Dedifferentiated amniotic fluid mesenchymal stem cell (primary cell): ENCODE results near the gene TMC2.
"Not testable (repeated sequence)": the region's sequence is repeated elsewhere in the genome, so short reads cannot be mapped to it uniquely, and the experiment has no call there.

Source experiments
- DNase-seq: peaks from one replicate; pipeline ENCODE4 v3.0.0-alpha.2; 2016; ENCODE audit errors: extremely low spot score

TMC2 gene

GRCh38 chr20:2663364-2663886 is 127.1 kb downstream of the TMC2 start:
- DNase-seq, result no peak

- DNase-seq, result peak; percentile 94
Observed at GRCh38 chr20:2663887-2664719, 127.7 kb downstream of the TMC2 start, which contains the start of gene IDH3B. Gene IDH3B, minus strand, starts transcription at chr20:2664216. Its CDS starts 28 bp downstream, at chr20:2664188.

DNA sequence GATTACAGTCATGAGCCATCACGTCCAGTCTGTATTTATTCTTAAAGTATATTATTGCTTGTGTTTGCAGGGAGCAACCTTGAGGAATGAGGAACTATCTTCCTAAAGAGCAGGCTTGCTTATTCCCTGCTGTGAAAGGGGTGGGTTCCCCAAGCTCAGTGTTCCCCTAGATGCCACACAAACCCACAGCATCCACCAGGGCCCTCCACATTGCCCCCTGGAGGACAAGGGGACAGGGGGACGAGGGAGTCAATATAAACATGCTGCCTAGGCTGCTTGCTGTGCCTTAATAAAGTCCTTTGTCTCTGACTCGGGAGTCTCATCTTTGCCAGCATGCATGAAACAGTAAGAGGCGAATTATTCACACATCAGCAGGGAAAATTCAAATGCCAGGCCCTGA is 135.6 kb downstream of the TMC2 start:
- no peak for DNase-seq

- DNase-seq, result no peak
Observed at GRCh38 chr20:2672446-2672845, 136.1 kb downstream of the TMC2 start.

- DNase-seq, result no peak
Observed at GRCh38 chr20:2673453-2673852, 137.1 kb downstream of the TMC2 start.

- no peak for DNase-seq
Observed at GRCh38 chr20:2680046-2680445, 143.7 kb downstream of the TMC2 start.

DNA sequence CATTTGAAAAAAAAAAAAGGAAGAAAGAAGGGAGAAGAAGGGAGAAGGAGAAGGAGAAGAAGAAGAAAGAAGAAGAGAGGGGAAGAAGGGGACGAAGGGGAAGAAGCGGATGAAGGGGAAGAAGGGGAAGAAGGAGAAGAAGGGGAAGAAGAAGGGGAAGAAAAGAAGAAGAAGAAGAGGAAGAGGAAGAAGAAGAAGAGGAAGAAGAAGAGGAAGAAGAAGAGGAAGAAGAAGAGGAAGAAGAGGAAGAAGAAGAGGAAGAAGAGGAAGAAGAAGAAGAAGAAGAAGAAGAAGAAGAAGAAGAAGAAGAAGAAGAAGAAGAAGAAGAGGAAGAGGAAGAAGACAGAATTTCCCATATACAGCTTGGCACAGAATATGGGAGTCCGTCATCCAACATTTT is 145.7 kb downstream of the TMC2 start:
- not testable (repeated sequence) for DNase-seq

DNA sequence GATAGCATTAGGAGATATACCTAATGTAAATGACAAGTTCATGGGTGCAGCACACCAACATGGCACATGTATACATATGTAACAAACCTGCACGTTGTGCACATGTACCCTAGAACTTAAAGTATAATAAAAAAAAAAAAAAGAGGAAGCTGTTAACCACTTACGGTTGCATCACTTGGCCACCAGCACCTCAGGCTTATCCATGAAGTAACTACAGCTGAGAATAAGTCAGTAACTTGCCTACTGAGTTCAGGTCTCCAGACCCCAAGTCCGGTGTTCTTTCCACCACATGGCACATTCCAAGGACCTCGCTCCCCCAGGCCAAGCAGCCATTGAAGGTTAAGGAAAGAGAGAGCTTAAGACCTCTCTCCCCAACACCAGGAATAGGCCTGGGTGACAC is 148.4 kb downstream of the TMC2 start:
- DNase-seq, result not testable (repeated sequence)

DNA sequence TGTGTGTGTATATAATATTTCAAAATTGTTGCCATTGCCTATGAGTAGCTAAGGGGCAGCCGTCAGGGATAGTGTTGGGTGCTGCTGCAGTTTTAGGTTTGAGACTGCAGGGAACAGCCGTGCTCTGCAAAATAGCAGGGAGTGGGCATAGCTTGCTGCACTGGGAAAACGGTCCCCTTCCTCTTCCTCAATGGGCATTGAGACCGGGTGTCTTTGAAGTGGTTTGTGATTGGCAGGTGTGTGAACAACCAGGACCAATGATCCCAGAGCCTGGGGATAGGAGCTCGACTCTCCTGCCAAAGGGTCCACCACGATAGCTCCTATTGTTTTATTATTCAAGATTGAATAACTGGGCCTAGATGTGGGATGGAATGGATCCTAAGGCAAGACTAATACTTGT is 151.1 kb downstream of the TMC2 start:
- no peak for DNase-seq

GRCh38 chr20:2688041-2688591 is 151.7 kb downstream of the TMC2 start:
- DNase-seq, result no peak

DNA sequence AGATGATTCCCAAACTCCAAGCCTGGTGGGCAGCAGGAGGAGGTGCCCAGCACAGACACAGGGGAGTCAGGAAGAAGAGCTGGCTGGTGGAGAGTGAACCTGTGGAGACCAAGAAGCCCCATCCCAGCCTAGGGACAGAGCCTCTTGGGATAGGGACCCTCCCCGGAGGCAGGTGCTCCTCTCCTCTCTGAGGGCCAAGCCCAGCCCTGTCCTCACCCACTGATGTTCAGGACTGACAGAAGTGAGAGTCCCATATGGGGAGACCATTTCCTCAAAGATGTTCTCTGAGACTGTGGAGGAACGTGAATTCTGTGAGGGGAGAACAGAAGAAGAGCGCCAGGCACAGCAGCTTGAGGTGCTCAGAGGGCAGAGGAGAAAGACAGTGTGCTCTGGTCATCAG is 153.8 kb downstream of the TMC2 start:
- no peak for DNase-seq

- DNase-seq, result no peak
Observed at GRCh38 chr20:2690718-2691117, 154.3 kb downstream of the TMC2 start.

DNA sequence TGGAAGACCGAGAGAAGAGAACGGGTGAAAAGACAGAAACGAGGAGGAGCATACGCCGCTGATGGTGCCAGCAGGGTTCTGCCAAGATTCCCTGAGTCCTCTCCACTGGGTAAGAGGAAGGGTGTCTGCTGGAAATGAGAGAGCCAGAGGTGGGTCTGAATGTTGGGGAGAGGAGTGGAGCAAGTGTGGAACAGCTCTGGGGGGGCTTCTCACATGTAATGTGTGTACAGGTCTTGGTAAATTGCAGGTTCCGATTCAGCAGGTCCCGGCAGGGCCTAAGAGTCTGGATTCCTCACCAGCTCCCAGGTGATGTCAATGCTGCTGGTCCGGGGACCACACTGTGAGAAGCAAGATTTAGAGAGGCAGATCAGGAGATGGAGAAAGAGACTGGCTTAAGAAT is 154.8 kb downstream of the TMC2 start:
- DNase-seq, result no peak
